Type B pancreatic cell (in vitro differentiated cells): ENCODE measurements around the gene CTNND2. TPM values are rescaled to one million over a fixed set of nuclear protein-coding genes. Genes with fewer than 3 reads are reported as not detected.

Experiments
- DNase-seq: peaks from one replicate; pipeline ENCODE4 v3.0.0; 2021; ENCODE audit warnings: mixed read lengths; ENCODE audit not compliant: unreplicated experiment; ENCODE audit errors: extremely low spot score
- H3K27ac Mint-ChIP-seq: 2 replicates; pipeline ENCODE4 v1.8.0; 2021; ENCODE audit warnings: mild to moderate bottlenecking, mixed read lengths
- H3K27me3 Mint-ChIP-seq: 2 replicates; pipeline ENCODE4 v1.8.0; 2021; ENCODE audit warnings: mixed read lengths
- H3K36me3 Mint-ChIP-seq: 2 replicates; pipeline ENCODE4 v1.8.0; 2021; ENCODE audit warnings: mixed read lengths
- H3K4me1 Mint-ChIP-seq: one replicate; pipeline ENCODE4 v1.8.0; 2021; ENCODE audit warnings: mixed read lengths; ENCODE audit not compliant: unreplicated experiment
- H3K4me3 Mint-ChIP-seq: 2 replicates; pipeline ENCODE4 v1.8.0; 2021; ENCODE audit warnings: mild to moderate bottlenecking, mixed read lengths
- H3K9me3 Mint-ChIP-seq: 2 replicates; pipeline ENCODE4 v1.8.0; 2021; ENCODE audit warnings: mixed read lengths
- total RNA-seq: library from RNA; stranded (reverse); gene quantifications from 2 replicates; pipeline ENCODE4 v1.2.1, GENCODE V29; 2021; ENCODE audit warnings: low replicate concordance
- TF ChIP-seq, protein P1 (sequence below): fragments of 200-600 bp; sonication (generic); conservative IDR thresholded peaks from 2 replicates; pipeline ENCODE4 v1.5.0; 2021; ENCODE audit warnings: antibody characterized with exemption, mild to moderate bottlenecking

The CTNND2 gene
- total RNA-seq, 1 donor from 2014 or later: 49.5 TPM

DNA sequence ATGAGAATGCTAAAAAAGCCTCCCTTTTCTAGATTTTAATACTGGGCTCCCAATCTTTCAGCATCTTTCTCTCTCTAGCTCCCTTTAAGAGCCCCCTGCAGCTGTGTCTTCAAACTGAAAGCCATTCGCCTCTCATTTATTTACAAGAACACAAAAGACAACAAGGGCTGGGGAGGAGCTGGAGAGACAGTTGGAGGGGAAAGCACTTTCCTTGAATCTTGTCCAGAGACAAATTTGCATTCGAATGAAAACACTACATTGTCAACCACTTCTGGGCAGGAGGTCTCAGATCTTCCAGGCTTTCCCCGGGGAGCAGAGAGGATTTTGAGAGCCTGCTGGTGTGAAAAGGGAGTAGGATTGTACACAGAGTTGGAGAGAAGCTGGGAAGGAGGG, 518.3 kb downstream of the CTNND2 start:
- Mint-ChIP-seq H3K27me3 (peaks cover 78% of the 10 kb centered on the region), H3K9me3 (no peaks in the 10 kb centered on the region), H3K36me3 (peaks cover 6% of the 10 kb centered on the region), H3K4me1 (peaks cover 10% of the 10 kb centered on the region), H3K4me3 (peak overlapping the region; percentile 82), H3K27ac (peak overlapping the region; percentile 46)
- TF ChIP-seq, protein P1, sequence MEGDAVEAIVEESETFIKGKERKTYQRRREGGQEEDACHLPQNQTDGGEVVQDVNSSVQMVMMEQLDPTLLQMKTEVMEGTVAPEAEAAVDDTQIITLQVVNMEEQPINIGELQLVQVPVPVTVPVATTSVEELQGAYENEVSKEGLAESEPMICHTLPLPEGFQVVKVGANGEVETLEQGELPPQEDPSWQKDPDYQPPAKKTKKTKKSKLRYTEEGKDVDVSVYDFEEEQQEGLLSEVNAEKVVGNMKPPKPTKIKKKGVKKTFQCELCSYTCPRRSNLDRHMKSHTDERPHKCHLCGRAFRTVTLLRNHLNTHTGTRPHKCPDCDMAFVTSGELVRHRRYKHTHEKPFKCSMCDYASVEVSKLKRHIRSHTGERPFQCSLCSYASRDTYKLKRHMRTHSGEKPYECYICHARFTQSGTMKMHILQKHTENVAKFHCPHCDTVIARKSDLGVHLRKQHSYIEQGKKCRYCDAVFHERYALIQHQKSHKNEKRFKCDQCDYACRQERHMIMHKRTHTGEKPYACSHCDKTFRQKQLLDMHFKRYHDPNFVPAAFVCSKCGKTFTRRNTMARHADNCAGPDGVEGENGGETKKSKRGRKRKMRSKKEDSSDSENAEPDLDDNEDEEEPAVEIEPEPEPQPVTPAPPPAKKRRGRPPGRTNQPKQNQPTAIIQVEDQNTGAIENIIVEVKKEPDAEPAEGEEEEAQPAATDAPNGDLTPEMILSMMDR: no peak
- DNase-seq: no peak

DNA sequence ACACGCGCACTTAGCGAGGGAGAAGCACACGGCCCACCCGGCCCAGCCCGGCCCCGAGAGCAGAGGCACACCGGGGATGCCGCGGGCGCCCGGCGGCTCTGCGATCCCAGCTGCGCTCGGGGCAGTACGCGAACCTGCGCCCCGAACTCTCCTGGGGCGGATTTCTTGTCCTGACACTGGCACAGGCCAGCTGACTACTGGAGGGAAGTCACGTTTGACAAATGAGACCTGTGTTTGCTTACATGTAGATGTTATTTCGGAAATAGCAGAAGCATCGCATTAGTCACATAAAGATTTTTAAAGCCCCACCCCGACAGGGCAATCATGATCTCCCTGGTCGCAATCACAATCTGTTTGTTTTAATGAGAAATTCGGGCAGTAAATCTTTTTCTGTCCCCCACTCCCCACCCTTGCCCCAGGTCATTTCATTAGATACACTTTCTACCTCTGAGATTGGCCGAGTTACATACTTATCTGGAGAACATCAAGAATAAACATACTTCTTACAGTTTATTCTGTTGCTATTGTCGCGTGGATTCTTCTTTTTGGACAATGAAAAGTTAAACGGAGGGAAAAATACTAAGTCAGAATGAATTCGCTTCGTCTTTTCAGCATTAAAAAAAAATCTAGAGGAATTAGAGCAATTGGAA, 518.9 kb downstream of the CTNND2 start:
- H3K27ac Mint-ChIP-seq: peak overlapping the region; percentile 55
- peaks cover 77% of the 10 kb centered on the region for H3K27me3 Mint-ChIP-seq
- peaks cover 10% of the 10 kb centered on the region for H3K4me1 Mint-ChIP-seq
- peak overlapping the region; percentile 82 for H3K4me3 Mint-ChIP-seq
- no peaks in the 10 kb centered on the region for H3K9me3 Mint-ChIP-seq
- DNase-seq: no peak
- peaks cover 7% of the 10 kb centered on the region for H3K36me3 Mint-ChIP-seq
- TF ChIP-seq, protein P1: no peak

GRCh38 chr5:11384441-11385250, 519.6 kb downstream of the CTNND2 start:
- no peak for DNase-seq
- Mint-ChIP-seq H3K4me1 (peaks cover 10% of the 10 kb centered on the region), H3K27me3 (peaks cover 72% of the 10 kb centered on the region), H3K36me3 (peaks cover 12% of the 10 kb centered on the region), H3K9me3 (no peaks in the 10 kb centered on the region), H3K27ac (peak overlapping the region; percentile 7), H3K4me3 (peak overlapping the region; percentile 82)
- TF ChIP-seq, protein P1: no peak

GRCh38 chr5:11383506-11384095, 520.6 kb downstream of the CTNND2 start:
- Mint-ChIP-seq H3K4me1 (peaks cover 10% of the 10 kb centered on the region), H3K4me3 (peak overlapping the region; percentile 82), H3K36me3 (peaks cover 12% of the 10 kb centered on the region), H3K9me3 (no peaks in the 10 kb centered on the region), H3K27ac (no peak overlapping the region), H3K27me3 (peaks cover 65% of the 10 kb centered on the region)
- TF ChIP-seq, protein P1: no peak
- no peak for DNase-seq

- DNase-seq: no peak
- no peak overlapping the region for H3K4me3 Mint-ChIP-seq
- peaks cover 21% of the 10 kb centered on the region for H3K27me3 Mint-ChIP-seq
- H3K36me3 Mint-ChIP-seq: peaks cover 16% of the 10 kb centered on the region
- H3K9me3 Mint-ChIP-seq: no peaks in the 10 kb centered on the region
- H3K4me1 Mint-ChIP-seq: no peaks in the 10 kb centered on the region
- no peak overlapping the region for H3K27ac Mint-ChIP-seq
- TF ChIP-seq, protein P1: no peak
Observed at GRCh38 chr5:11378461-11378860, 525.8 kb downstream of the CTNND2 start.
